Activated CD8-positive, alpha-beta memory T cell treated with anti-CD3 and anti-CD28 coated beads, Interleukin-2, amount 50 U/mL, for 48 hours (primary cell): ENCODE results near the gene GATB.

Experiments used
- DNase-seq: peaks from one replicate; pipeline ENCODE4 v3.0.0-alpha.2; 2020

Gene GATB

GRCh38 chr4:151760712-151761661, at the start of gene GATB:
Gene GATB, minus strand, starts transcription at chr4:151761007. Its CDS starts 25 bp downstream, at chr4:151760982.
- DNase-seq, result peak; percentile 87

- DNase-seq, result no peak
These were observed 49.7 kb upstream of the GATB start for GRCh38 chr4:151810476-151810875.

GRCh38 chr4:151809716-151810115, 48.9 kb upstream of the GATB start:
- no peak for DNase-seq

- DNase-seq, result no peak
These were observed 47.7 kb upstream of the GATB start for GRCh38 chr4:151808542-151808941.

GRCh38 chr4:151808120-151808529, 47.3 kb upstream of the GATB start:
- DNase-seq, result no peak

- DNase-seq, result no peak
These were observed 46.4 kb upstream of the GATB start for GRCh38 chr4:151807220-151807619.

GRCh38 chr4:151806511-151806927, 45.7 kb upstream of the GATB start:
- DNase-seq, result no peak

GRCh38 chr4:151804821-151805220, 44.0 kb upstream of the GATB start:
- no peak for DNase-seq

- no peak for DNase-seq
These were observed 43.4 kb upstream of the GATB start for GRCh38 chr4:151804086-151804630.

GRCh38 chr4:151803246-151803645, 42.4 kb upstream of the GATB start:
- DNase-seq, result no peak

GRCh38 chr4:151801547-151802516, 41.0 kb upstream of the GATB start:
- DNase-seq, result peak; percentile 81

- DNase-seq, result no peak
These were observed 38.7 kb upstream of the GATB start for GRCh38 chr4:151799417-151800012.

- no peak for DNase-seq
These were observed 38.0 kb upstream of the GATB start for GRCh38 chr4:151798678-151799416.

- DNase-seq, result no peak
These were observed 37.0 kb upstream of the GATB start for GRCh38 chr4:151797853-151798252.

GRCh38 chr4:151797131-151797530, 36.3 kb upstream of the GATB start:
- no peak for DNase-seq

- DNase-seq, result no peak
These were observed 35.3 kb upstream of the GATB start for GRCh38 chr4:151796106-151796505.

GRCh38 chr4:151792995-151793394, 32.2 kb upstream of the GATB start:
- no peak for DNase-seq

GRCh38 chr4:151792530-151792929, 31.7 kb upstream of the GATB start:
- no peak for DNase-seq

GRCh38 chr4:151788021-151788420, 27.2 kb upstream of the GATB start:
- no peak for DNase-seq

- DNase-seq, result no peak
These were observed 25.3 kb upstream of the GATB start for GRCh38 chr4:151786158-151786495.

GRCh38 chr4:151785484-151786157, 24.8 kb upstream of the GATB start:
- DNase-seq, result no peak
